DND-41 (cell line): Measurements from ENCODE around the gene DNAH2.

Source experiments
- ATAC-seq: fragments of 200-7000 bp; cut with Tn5 transposase; 3 replicates; pipeline ENCODE4 v1.9.1; 2021; ENCODE audit warnings: low read depth; ENCODE audit not compliant: insufficient read depth
- DNase-seq: peaks from one replicate; pipeline ENCODE4 v3.0.0-alpha.2; 2020
- H2AFZ ChIP-seq: 2 replicates; pipeline ENCODE4 v1.6.0; 2012; ENCODE audit warnings: low read depth, low read length
- H3K27ac ChIP-seq: 2 replicates; pipeline ENCODE4 v1.5.1; 2012; ENCODE audit warnings: low read length, inconsistent platforms
- H3K27me3 ChIP-seq: fragments of 200-600 bp; sonication (generic); 2 replicates; pipeline ENCODE4 v1.6.0; 2012; ENCODE audit warnings: low read length, mild to moderate bottlenecking, inconsistent platforms; ENCODE audit not compliant: insufficient read depth, poor library complexity
- H3K36me3 ChIP-seq: 2 replicates; pipeline ENCODE4 v1.5.1; 2012; ENCODE audit warnings: low read length, inconsistent platforms; ENCODE audit not compliant: insufficient read depth
- H3K4me1 ChIP-seq: 2 replicates; pipeline ENCODE4 v1.5.1; 2012; ENCODE audit warnings: mild to moderate bottlenecking, low read length; ENCODE audit not compliant: insufficient read depth
- H3K4me2 ChIP-seq: 2 replicates; pipeline ENCODE4 v1.6.0; 2012; ENCODE audit warnings: mild to moderate bottlenecking, moderate library complexity, low read length, inconsistent platforms; ENCODE audit not compliant: insufficient read depth
- H3K4me3 ChIP-seq, 2 experiments: fragments of 200-600 bp in 1 of 2; shearing (Covaris generic) in 1 of 2; 2 replicates each; pipeline ENCODE4 v1.5.1; 2012 to 2016; ENCODE audit warnings: inconsistent platforms in 2 of 2, low read length in 2 of 2, mild to moderate bottlenecking in 2 of 2, low read depth in 1 of 2, moderate library complexity in 1 of 2
- H3K79me2 ChIP-seq: 2 replicates; pipeline ENCODE4 v1.6.0; 2012; ENCODE audit warnings: low read length, inconsistent platforms; ENCODE audit not compliant: insufficient read depth
- H3K9ac ChIP-seq: 2 replicates; pipeline ENCODE4 v1.6.0; 2012; ENCODE audit warnings: low read depth, mild to moderate bottlenecking, inconsistent platforms, low read length, moderate library complexity
- H3K9me3 ChIP-seq: 2 replicates; pipeline ENCODE4 v1.5.1; 2012; ENCODE audit warnings: low read length, moderate library complexity, mild to moderate bottlenecking, inconsistent platforms; ENCODE audit not compliant: insufficient read depth, severe bottlenecking
- H4K20me1 ChIP-seq: 2 replicates; pipeline ENCODE4 v1.6.0; 2012; ENCODE audit warnings: low read length; ENCODE audit not compliant: insufficient read depth
- CTCF ChIP-seq: IDR thresholded peaks from 2 replicates; pipeline ENCODE4 v1.5.1; 2012; ENCODE audit warnings: borderline replicate concordance, low read length, moderate library complexity, mild to moderate bottlenecking; ENCODE audit not compliant: poor library complexity, severe bottlenecking; ENCODE audit errors: extremely low read depth
- EZH2 ChIP-seq: IDR thresholded peaks from 3 replicates; pipeline ENCODE4 v1.6.1; 2012; ENCODE audit warnings: borderline replicate concordance, low read depth, mild to moderate bottlenecking, moderate library complexity, low read length, inconsistent platforms; ENCODE audit not compliant: severe bottlenecking

The DNAH2 gene

GRCh38 chr17:7797976-7798375 is 80.4 kb downstream of the DNAH2 start:
- DNase-seq: no peak
- Histone ChIP-seq H3K79me2 (no peaks in the 10 kb centered on the region), H3K27me3 (no peaks in the 10 kb centered on the region), H3K36me3 (no peaks in the 10 kb centered on the region), H2AFZ (no peak overlapping the region), H3K9ac (no peak overlapping the region), H3K9me3 (no peaks in the 10 kb centered on the region), H3K4me2 (no peak overlapping the region), H3K4me1 (no peaks in the 10 kb centered on the region), H4K20me1 (no peaks in the 10 kb centered on the region), H3K27ac (no peak overlapping the region), H3K4me3 (no peak overlapping the region)
- ATAC-seq: no peak
- no peak for TF ChIP-seq EZH2
- no peak for TF ChIP-seq CTCF

GRCh38 chr17:7798839-7799238 is 81.3 kb downstream of the DNAH2 start:
- no peaks in the 10 kb centered on the region for H4K20me1 ChIP-seq
- H3K9me3 ChIP-seq: no peaks in the 10 kb centered on the region
- ATAC-seq: no peak
- TF ChIP-seq EZH2 (no peak), CTCF (no peak)
- H3K4me1 ChIP-seq: no peaks in the 10 kb centered on the region
- no peak overlapping the region for H3K27ac ChIP-seq
- H2AFZ ChIP-seq: no peak overlapping the region
- no peak for DNase-seq
- no peaks in the 10 kb centered on the region for H3K36me3 ChIP-seq
- no peak overlapping the region for H3K4me2 ChIP-seq
- H3K27me3 ChIP-seq: no peaks in the 10 kb centered on the region
- no peak overlapping the region for H3K9ac ChIP-seq
- no peak overlapping the region for H3K4me3 ChIP-seq
- H3K79me2 ChIP-seq: no peaks in the 10 kb centered on the region

- no peak overlapping the region for H2AFZ ChIP-seq
- H3K27me3 ChIP-seq: peaks cover 4% of the 10 kb centered on the region
- no peak overlapping the region for H3K27ac ChIP-seq
- H3K4me2 ChIP-seq: no peak overlapping the region
- H3K4me3 ChIP-seq: no peak overlapping the region
- ATAC-seq: no peak
- no peaks in the 10 kb centered on the region for H3K9me3 ChIP-seq
- H3K9ac ChIP-seq: no peak overlapping the region
- H3K4me1 ChIP-seq: no peaks in the 10 kb centered on the region
- DNase-seq: no peak
- no peaks in the 10 kb centered on the region for H3K36me3 ChIP-seq
- H4K20me1 ChIP-seq: no peaks in the 10 kb centered on the region; the same call in 1 of the 2 replicates
- TF ChIP-seq EZH2 (no peak), CTCF (no peak)
- H3K79me2 ChIP-seq: no peaks in the 10 kb centered on the region
Measured at GRCh38 chr17:7803981-7804380, 86.4 kb downstream of the DNAH2 start.

GRCh38 chr17:7806587-7806986 is 89.0 kb downstream of the DNAH2 start:
- Histone ChIP-seq H3K36me3 (no peaks in the 10 kb centered on the region), H3K27me3 (peaks cover 7% of the 10 kb centered on the region), H4K20me1 (no peaks in the 10 kb centered on the region; the same call in 1 of the 2 replicates), H3K79me2 (no peaks in the 10 kb centered on the region), H3K27ac (no peak overlapping the region), H3K9me3 (no peaks in the 10 kb centered on the region), H2AFZ (no peak overlapping the region), H3K9ac (no peak overlapping the region), H3K4me2 (no peak overlapping the region), H3K4me3 (no peak overlapping the region), H3K4me1 (no peaks in the 10 kb centered on the region)
- ATAC-seq (no peak), DNase-seq (no peak)
- TF ChIP-seq EZH2: no peak
- TF ChIP-seq CTCF: no peak
